Endodermal cell (in vitro differentiated cells): ENCODE measurements around the gene OTOGL. TPM values are rescaled to one million over a fixed set of nuclear protein-coding genes. Genes with fewer than 3 reads are reported as not detected.

Experiments
- DNase-seq: peaks from one replicate; pipeline ENCODE4 v3.0.0-alpha.2; 2017
- H3K27ac ChIP-seq: 2 replicates; pipeline ENCODE4 v1.5.1; 2013; ENCODE audit warnings: mild to moderate bottlenecking, low read depth, low read length, moderate library complexity
- H3K27me3 ChIP-seq: 2 replicates; pipeline ENCODE4 v1.6.1; 2013; ENCODE audit warnings: mild to moderate bottlenecking, low read length, moderate library complexity; ENCODE audit not compliant: insufficient read depth, control insufficient read depth, poor library complexity, severe bottlenecking
- H3K36me3 ChIP-seq: 2 replicates; pipeline ENCODE4 v1.7.0; 2013; ENCODE audit warnings: mild to moderate bottlenecking, low read length, moderate library complexity; ENCODE audit not compliant: control insufficient read depth, insufficient read depth
- H3K4me1 ChIP-seq: one replicate; pipeline ENCODE4 v1.7.0; 2013; ENCODE audit warnings: low read length; ENCODE audit not compliant: control insufficient read depth, insufficient read depth
- H3K4me3 ChIP-seq: 2 replicates; pipeline ENCODE4 v1.5.1; 2013; ENCODE audit warnings: mild to moderate bottlenecking, low read length, moderate library complexity
- H3K9ac ChIP-seq: 2 replicates; pipeline ENCODE4 v1.6.1; 2013; ENCODE audit warnings: mild to moderate bottlenecking, low read length, moderate library complexity; ENCODE audit not compliant: poor library complexity, severe bottlenecking; ENCODE audit errors: extremely low read depth
- H3K9me3 ChIP-seq: 2 replicates; pipeline ENCODE4 v1.6.1; 2013; ENCODE audit warnings: mild to moderate bottlenecking, low read length, moderate library complexity; ENCODE audit not compliant: control insufficient read depth
- H3K27ac Mint-ChIP-seq: 2 replicates; pipeline ENCODE4 v1.8.0; 2020; ENCODE audit warnings: mixed read lengths
- H3K27me3 Mint-ChIP-seq: 2 replicates; pipeline ENCODE4 v1.8.0; 2021; ENCODE audit warnings: mild to moderate bottlenecking, mixed read lengths; ENCODE audit not compliant: insufficient read depth
- H3K36me3 Mint-ChIP-seq: 2 replicates; pipeline ENCODE4 v1.8.0; 2020; ENCODE audit warnings: low read depth, mixed read lengths
- H3K4me1 Mint-ChIP-seq: 2 replicates; pipeline ENCODE4 v1.8.0; 2020; ENCODE audit warnings: mixed read lengths
- H3K4me3 Mint-ChIP-seq: 2 replicates; pipeline ENCODE4 v1.8.0; 2020; ENCODE audit warnings: mild to moderate bottlenecking, moderate library complexity, mixed read lengths
- H3K9me3 Mint-ChIP-seq: 2 replicates; pipeline ENCODE4 v1.8.0; 2020; ENCODE audit warnings: mild to moderate bottlenecking, mixed read lengths
- CTCF ChIP-seq: fragments of 200-600 bp; sonication (generic); conservative IDR thresholded peaks from 2 replicates; pipeline ENCODE4 v1.5.0; 2021; ENCODE audit warnings: antibody characterized with exemption, mild to moderate bottlenecking
- WGBS, 2 experiments: methylation state at CpG; one replicate each; pipeline versions ENCODE4 v1.1.5 to v1.1.7; 2013; ENCODE audit warnings: missing lambda C conversion rate in 2 of 2, mixed read lengths in 1 of 2; ENCODE audit not compliant: insufficient coverage in 1 of 2, insufficient read length in 1 of 2; 5-methylcytosine and 5-hydroxymethylcytosine counted together
- total RNA-seq, 2 donors: library from RNA; stranded (reverse); fragmentation: NEBNext Ultra II Directional in 1 of 2; extraction: Animal tissue kit (Norgen Biotek cat#: 25700) in 1 of 2; gene quantifications; 2 replicates in 1 of 2; 3 replicates in 1 of 2; pipeline ENCODE4 v1.2.1, GENCODE V29; 2021

The OTOGL gene
- total RNA-seq, 2 donors from 2014 or later: 2.4 to 11.4 TPM

GRCh38 chr12:80232837-80233236, 133.5 kb downstream of the OTOGL start:
- Histone ChIP-seq H3K4me1 (peaks cover 15% of the 10 kb centered on the region), H3K27ac (no peak overlapping the region), H3K9me3 (no peaks in the 10 kb centered on the region), H3K4me3 (no peak overlapping the region), H3K27me3 (no peaks in the 10 kb centered on the region), H3K36me3 (no peaks in the 10 kb centered on the region), H3K9ac (no peak overlapping the region)
- no peaks in the 10 kb centered on the region for H3K36me3 Mint-ChIP-seq
- DNase-seq: no peak
- no peak overlapping the region for H3K4me3 Mint-ChIP-seq
- H3K9me3 Mint-ChIP-seq: no peaks in the 10 kb centered on the region
- H3K4me1 Mint-ChIP-seq: peaks cover 16% of the 10 kb centered on the region
- 95 to 100% methylated on average over 1 of the region's 1 CpG for WGBS, 2 experiments
- H3K27me3 Mint-ChIP-seq: no peaks in the 10 kb centered on the region
- TF ChIP-seq CTCF: no peak
- no peak overlapping the region for H3K27ac Mint-ChIP-seq

GRCh38 chr12:80233926-80234325, 134.6 kb downstream of the OTOGL start:
- Mint-ChIP-seq H3K27ac (no peak overlapping the region), H3K36me3 (no peaks in the 10 kb centered on the region), H3K4me1 (peaks cover 16% of the 10 kb centered on the region), H3K9me3 (no peaks in the 10 kb centered on the region), H3K4me3 (no peak overlapping the region), H3K27me3 (no peaks in the 10 kb centered on the region)
- Histone ChIP-seq H3K9me3 (no peaks in the 10 kb centered on the region), H3K36me3 (no peaks in the 10 kb centered on the region), H3K4me1 (peaks cover 14% of the 10 kb centered on the region), H3K27ac (no peak overlapping the region), H3K9ac (no peak overlapping the region), H3K4me3 (no peak overlapping the region), H3K27me3 (no peaks in the 10 kb centered on the region)
- no peak for DNase-seq
- no peak for TF ChIP-seq CTCF

- Histone ChIP-seq H3K27me3 (no peaks in the 10 kb centered on the region), H3K9me3 (peaks cover 1% of the 10 kb centered on the region), H3K4me3 (no peak overlapping the region), H3K4me1 (peaks cover 7% of the 10 kb centered on the region), H3K36me3 (no peaks in the 10 kb centered on the region), H3K27ac (no peak overlapping the region), H3K9ac (no peak overlapping the region)
- DNase-seq: no peak
- 60 to 86% methylated on average over 3 of the region's 3 CpGs for WGBS, 2 experiments
- no peak for TF ChIP-seq CTCF
- Mint-ChIP-seq H3K4me3 (no peak overlapping the region), H3K36me3 (no peaks in the 10 kb centered on the region), H3K27ac (no peak overlapping the region), H3K27me3 (no peaks in the 10 kb centered on the region), H3K9me3 (no peaks in the 10 kb centered on the region), H3K4me1 (peaks cover 9% of the 10 kb centered on the region)
Observed at GRCh38 chr12:80234667-80235066, 135.3 kb downstream of the OTOGL start.
